Chondrocyte (in vitro differentiated cells): ENCODE results near the gene KRT26. TPM values are rescaled to one million over a fixed set of nuclear protein-coding genes. Genes with fewer than 3 reads are reported as not detected.

Experiments
- DNase-seq: peaks from one replicate; pipeline ENCODE4 v3.0.0; 2021; ENCODE audit warnings: mixed read lengths, low spot score
- H3K27ac Mint-ChIP-seq: one replicate; pipeline ENCODE4 v1.8.0; 2021; ENCODE audit warnings: mild to moderate bottlenecking, moderate library complexity, mixed read lengths; ENCODE audit not compliant: unreplicated experiment
- H3K27me3 Mint-ChIP-seq: 2 replicates; pipeline ENCODE4 v1.8.0; 2021; ENCODE audit warnings: low read depth, mixed read lengths
- H3K36me3 Mint-ChIP-seq: 2 replicates; pipeline ENCODE4 v1.8.0; 2021; ENCODE audit warnings: low read depth, mixed read lengths
- H3K4me1 Mint-ChIP-seq: 2 replicates; pipeline ENCODE4 v1.8.0; 2021; ENCODE audit warnings: low read depth, mild to moderate bottlenecking, mixed read lengths
- H3K4me3 Mint-ChIP-seq: one replicate; pipeline ENCODE4 v1.8.0; 2021; ENCODE audit warnings: mild to moderate bottlenecking, moderate library complexity, mixed read lengths; ENCODE audit not compliant: unreplicated experiment
- H3K9me3 Mint-ChIP-seq: 2 replicates; pipeline ENCODE4 v1.8.0; 2021; ENCODE audit warnings: low read depth, mixed read lengths
- total RNA-seq: library from RNA; stranded (reverse); gene quantifications from 3 replicates; pipeline ENCODE4 v1.2.1, GENCODE V29; 2021
- TF ChIP-seq, protein P1 (sequence below): fragments of 200-600 bp; sonication (generic); IDR thresholded peaks from 2 replicates; pipeline ENCODE4 v1.5.0; 2021; ENCODE audit warnings: antibody characterized with exemption, mild to moderate bottlenecking, moderate library complexity

KRT26 gene
- total RNA-seq, 1 donor from 2014 or later: not detected

DNA sequence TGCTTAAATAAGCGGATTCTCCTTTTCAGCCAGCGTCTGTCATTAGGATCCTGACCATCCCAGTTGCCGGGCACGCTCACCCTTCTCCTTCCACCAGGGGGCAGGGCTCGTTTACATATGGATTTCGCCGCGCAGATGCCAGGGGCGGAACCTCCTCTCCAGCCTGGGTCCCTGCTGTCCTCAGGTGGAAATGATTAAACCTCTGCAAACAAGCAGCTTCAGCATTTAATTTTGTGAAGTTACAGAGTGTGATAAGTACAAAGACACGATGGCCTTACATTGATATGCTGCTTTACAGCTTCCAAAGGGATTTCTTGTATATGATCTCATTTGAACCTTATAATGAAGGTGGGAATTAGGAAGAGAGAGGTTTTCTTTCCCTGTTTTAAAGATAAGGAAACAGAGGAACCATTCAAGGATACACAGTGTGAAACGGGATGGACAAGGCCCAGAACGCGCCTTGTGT, 31.6 kb upstream of the KRT26 start:
- DNase-seq: no peak
- TF ChIP-seq, protein P1, sequence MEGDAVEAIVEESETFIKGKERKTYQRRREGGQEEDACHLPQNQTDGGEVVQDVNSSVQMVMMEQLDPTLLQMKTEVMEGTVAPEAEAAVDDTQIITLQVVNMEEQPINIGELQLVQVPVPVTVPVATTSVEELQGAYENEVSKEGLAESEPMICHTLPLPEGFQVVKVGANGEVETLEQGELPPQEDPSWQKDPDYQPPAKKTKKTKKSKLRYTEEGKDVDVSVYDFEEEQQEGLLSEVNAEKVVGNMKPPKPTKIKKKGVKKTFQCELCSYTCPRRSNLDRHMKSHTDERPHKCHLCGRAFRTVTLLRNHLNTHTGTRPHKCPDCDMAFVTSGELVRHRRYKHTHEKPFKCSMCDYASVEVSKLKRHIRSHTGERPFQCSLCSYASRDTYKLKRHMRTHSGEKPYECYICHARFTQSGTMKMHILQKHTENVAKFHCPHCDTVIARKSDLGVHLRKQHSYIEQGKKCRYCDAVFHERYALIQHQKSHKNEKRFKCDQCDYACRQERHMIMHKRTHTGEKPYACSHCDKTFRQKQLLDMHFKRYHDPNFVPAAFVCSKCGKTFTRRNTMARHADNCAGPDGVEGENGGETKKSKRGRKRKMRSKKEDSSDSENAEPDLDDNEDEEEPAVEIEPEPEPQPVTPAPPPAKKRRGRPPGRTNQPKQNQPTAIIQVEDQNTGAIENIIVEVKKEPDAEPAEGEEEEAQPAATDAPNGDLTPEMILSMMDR: peak; percentile 97
- Mint-ChIP-seq H3K27me3 (peaks cover 39% of the 10 kb centered on the region), H3K4me1 (peaks cover 2% of the 10 kb centered on the region), H3K9me3 (no peaks in the 10 kb centered on the region), H3K4me3 (no peak overlapping the region), H3K27ac (no peak overlapping the region), H3K36me3 (peaks cover 1% of the 10 kb centered on the region)

DNA sequence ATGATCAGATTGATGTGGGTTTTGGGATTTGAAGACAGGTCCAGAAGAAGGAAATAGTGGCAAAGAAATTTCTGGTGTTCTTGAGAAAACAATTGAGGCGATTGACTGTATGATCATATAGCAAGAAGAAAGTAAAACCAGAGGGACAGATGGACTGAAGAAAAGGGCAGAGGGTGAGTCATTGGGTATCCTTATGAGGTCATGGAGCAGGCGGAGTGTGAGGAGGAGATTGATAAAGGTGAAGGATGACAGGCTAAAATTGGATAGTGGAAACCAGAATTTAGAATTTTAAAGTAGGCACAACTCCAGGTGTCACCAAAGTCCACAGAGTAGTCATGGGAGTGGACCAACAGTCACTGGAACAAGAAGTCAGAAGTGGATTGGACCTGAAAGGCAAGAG, 29.2 kb upstream of the KRT26 start:
- Mint-ChIP-seq H3K9me3 (no peaks in the 10 kb centered on the region), H3K27ac (no peak overlapping the region), H3K27me3 (peaks cover 38% of the 10 kb centered on the region), H3K4me1 (peaks cover 2% of the 10 kb centered on the region), H3K4me3 (no peak overlapping the region), H3K36me3 (peaks cover 1% of the 10 kb centered on the region)
- no peak for DNase-seq
- TF ChIP-seq, protein P1: no peak

DNA sequence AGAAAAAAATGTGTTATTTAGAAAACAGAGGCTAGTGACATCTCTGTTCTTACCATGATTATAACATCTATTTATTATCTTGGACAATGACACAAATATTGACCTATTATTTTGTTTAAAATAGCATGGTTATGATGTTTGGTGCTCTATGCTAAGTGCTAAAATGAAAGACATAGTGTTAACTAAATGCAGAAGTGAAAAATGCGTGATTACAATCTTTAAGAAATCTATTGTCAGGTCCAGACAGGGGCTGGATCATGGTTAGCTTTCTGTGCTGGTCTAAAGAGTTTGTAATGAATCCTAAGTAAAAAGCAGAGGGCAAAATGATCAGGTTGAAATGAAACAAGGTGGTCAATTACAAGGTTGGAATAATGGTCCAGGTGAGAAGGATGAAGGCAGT, 28.4 kb upstream of the KRT26 start:
- H3K9me3 Mint-ChIP-seq: no peaks in the 10 kb centered on the region
- no peak overlapping the region for H3K4me3 Mint-ChIP-seq
- TF ChIP-seq, protein P1: no peak
- H3K36me3 Mint-ChIP-seq: no peaks in the 10 kb centered on the region
- no peak overlapping the region for H3K27ac Mint-ChIP-seq
- peaks cover 2% of the 10 kb centered on the region for H3K4me1 Mint-ChIP-seq
- peaks cover 39% of the 10 kb centered on the region for H3K27me3 Mint-ChIP-seq
- no peak for DNase-seq

DNA sequence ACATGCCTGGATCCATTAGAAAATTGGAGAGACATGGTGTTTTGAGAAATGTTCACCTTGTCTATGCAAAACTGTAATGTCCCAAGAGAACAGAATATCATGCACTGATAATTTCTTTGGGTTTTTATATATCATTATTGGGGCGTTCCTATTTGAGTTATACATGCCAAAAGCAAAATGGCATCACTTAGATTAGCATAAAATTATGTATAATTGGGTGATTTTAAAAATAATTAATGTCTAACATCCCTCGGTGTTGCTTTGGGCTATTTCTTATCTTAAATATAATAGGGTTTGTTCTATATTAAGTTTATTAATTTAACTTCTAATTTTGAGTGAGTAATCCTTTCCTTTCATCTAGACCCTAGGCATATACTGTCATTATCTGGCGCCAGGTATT, 27.9 kb upstream of the KRT26 start, which contains the start of gene KRT28:
KRT28 (minus strand) TSS at position 101 of the 400 bp plus-strand sequence; CDS start at position 35, 66 bp downstream.
- H3K9me3 Mint-ChIP-seq: no peaks in the 10 kb centered on the region
- no peaks in the 10 kb centered on the region for H3K36me3 Mint-ChIP-seq
- no peak for DNase-seq
- H3K4me3 Mint-ChIP-seq: no peak within 1 kb of the TSS
- H3K4me1 Mint-ChIP-seq: peaks cover 2% of the 10 kb centered on the region
- H3K27me3 Mint-ChIP-seq: peaks cover 39% of the 10 kb centered on the region
- TF ChIP-seq, protein P1: no peak
- H3K27ac Mint-ChIP-seq: no peak within 1 kb of the TSS

DNA sequence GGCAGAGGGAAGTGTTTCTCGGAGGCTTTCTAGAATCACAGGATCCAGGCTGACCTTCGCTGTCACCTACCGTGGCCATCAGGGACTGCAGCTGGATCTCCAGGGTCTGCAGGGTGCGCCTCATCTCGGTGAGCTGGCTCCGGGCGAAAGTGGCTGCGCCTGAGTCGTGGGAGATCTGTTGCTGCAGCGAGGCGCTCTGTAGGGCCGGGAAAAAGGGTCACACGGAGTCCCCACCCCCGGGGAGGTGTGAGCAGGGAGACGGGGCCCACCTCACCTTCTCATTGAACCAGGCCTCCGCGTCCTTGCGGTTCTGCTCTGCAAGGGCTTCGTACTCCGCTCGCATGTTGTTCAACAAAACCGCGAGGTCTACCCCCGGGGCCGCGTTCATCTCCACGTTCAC, 24.8 kb upstream of the KRT26 start:
- TF ChIP-seq, protein P1: no peak
- H3K27me3 Mint-ChIP-seq: peaks cover 43% of the 10 kb centered on the region
- DNase-seq: no peak

More for the DNA sequence above, 24.8 kb upstream of the KRT26 start:
- H3K4me3 Mint-ChIP-seq: no peak overlapping the region
- H3K9me3 Mint-ChIP-seq: no peaks in the 10 kb centered on the region
- no peak overlapping the region for H3K27ac Mint-ChIP-seq
- no peaks in the 10 kb centered on the region for H3K36me3 Mint-ChIP-seq
- H3K4me1 Mint-ChIP-seq: peaks cover under 1% of the 10 kb centered on the region
